ENCODE results near the gene PTPRE.

GRCh38 chr10:127951861-127952574 lies 45.1 kb downstream of the PTPRE start:
- TF ChIP-seq CTCF (IDR thresholded peaks at IDR 0.05) (no peak), POLR2A (IDR thresholded peaks at IDR 0.05) (no peak)
